ENCODE results near the gene PI4KB. TPM values are rescaled to one million over a fixed set of nuclear protein-coding genes. Genes with fewer than 3 reads are reported as not detected.

PI4KB gene
- total RNA-seq, 1 donor from 2014 or later: 65.0 TPM

DNA sequence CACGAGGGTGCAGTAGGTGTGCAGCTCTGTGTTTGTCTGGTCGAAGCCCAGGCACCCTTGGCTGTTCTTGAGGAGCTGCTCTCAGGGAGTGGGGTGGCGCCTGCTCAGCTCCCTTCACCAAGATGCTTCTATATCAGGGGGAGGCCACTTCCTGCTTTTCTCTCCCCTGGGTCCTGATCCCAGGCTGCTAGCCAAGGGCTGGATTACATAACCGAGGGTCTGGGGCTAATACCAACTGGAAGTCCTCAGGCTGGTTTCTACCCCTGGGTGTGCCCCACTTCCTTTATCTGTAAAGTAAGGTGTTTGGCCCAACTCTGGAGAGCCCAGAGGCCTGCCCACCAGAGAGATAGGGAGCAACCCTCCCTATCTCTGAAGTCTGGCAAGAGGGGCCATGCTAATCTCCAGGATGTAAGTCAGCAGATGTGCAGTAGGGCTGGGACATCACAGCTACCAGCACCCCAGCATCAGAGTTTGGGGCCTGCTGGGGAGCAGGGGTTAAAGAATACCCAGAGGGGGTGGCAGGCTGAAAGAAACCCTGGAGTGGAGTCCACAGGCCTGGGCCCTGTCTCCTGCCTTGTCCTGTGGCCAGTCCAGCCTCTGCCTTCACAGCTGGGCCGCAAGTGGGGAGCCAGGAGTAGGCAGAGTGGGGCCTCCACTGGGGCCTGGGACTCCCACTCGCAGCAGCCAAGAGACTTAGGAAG is 43.1 kb upstream of the PI4KB start:
- ATAC-seq: peak; percentile 45
- H3K4me3 ChIP-seq: peak overlapping the region; percentile 61
- intact Hi-C loops (cut with DNase I): no loop called here
- TF ChIP-seq, protein P1, sequence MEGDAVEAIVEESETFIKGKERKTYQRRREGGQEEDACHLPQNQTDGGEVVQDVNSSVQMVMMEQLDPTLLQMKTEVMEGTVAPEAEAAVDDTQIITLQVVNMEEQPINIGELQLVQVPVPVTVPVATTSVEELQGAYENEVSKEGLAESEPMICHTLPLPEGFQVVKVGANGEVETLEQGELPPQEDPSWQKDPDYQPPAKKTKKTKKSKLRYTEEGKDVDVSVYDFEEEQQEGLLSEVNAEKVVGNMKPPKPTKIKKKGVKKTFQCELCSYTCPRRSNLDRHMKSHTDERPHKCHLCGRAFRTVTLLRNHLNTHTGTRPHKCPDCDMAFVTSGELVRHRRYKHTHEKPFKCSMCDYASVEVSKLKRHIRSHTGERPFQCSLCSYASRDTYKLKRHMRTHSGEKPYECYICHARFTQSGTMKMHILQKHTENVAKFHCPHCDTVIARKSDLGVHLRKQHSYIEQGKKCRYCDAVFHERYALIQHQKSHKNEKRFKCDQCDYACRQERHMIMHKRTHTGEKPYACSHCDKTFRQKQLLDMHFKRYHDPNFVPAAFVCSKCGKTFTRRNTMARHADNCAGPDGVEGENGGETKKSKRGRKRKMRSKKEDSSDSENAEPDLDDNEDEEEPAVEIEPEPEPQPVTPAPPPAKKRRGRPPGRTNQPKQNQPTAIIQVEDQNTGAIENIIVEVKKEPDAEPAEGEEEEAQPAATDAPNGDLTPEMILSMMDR (IDR thresholded peaks at IDR 0.05): no peak
- peaks cover 31% of the 10 kb centered on the region for H3K4me1 ChIP-seq
- H3K27me3 ChIP-seq: no peaks in the 10 kb centered on the region
- H3K27ac ChIP-seq: peak overlapping the region; percentile 82
- DNase-seq: peak; percentile 76
- H3K9me3 ChIP-seq: no peaks in the 10 kb centered on the region
- H3K36me3 ChIP-seq: peaks cover 30% of the 10 kb centered on the region

DNA sequence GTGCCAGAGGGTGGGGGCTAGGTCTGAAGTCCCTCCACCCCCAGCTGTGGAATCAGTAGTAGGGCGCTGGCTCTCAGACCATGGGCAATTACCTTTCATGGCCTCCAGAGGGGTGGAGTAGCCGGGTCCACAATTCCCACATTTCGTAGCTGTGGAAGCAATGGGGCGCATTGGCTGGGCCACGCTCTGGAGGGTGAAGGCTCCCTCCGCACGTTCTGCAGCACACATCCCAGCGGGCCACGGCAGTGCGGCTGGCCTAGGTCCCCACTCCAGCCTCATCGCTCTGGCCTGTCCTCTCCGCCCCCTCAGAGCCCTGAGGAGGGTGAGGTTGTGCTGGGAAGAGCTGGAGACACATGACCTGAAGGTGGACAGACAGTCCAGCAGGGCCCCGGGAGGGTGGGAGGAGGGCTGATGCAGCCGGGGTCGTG is 42.4 kb upstream of the PI4KB start:
- ATAC-seq: no peak
- Histone ChIP-seq H3K9me3 (no peaks in the 10 kb centered on the region), H3K27me3 (no peaks in the 10 kb centered on the region), H3K27ac (peak overlapping the region; percentile 82), H3K4me3 (peak overlapping the region; percentile 61), H3K36me3 (peaks cover 38% of the 10 kb centered on the region), H3K4me1 (peaks cover 31% of the 10 kb centered on the region)
- DNase-seq: no peak
- intact Hi-C loops (cut with DNase I): no loop called here
- TF ChIP-seq, protein P1 (IDR thresholded peaks at IDR 0.05): no peak

DNA sequence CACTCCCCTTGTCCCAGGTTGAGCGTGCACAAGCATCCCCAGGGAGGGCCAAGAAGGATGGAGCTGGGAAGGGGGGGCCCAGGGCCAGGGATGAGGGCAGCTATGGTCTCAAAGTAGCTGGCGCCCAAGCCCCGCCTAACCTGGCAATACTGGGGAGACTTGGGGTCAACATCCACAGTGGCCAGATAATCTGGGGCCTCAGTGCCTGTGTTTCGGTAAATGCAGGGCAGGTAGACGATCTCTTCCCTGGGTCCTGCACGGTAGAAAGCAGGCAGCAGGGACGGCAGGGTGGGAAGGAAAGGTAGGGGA is 42.0 kb upstream of the PI4KB start:
- ATAC-seq (no peak), DNase-seq (no peak)
- Histone ChIP-seq H3K36me3 (peaks cover 41% of the 10 kb centered on the region), H3K4me3 (no peak overlapping the region), H3K9me3 (no peaks in the 10 kb centered on the region), H3K27me3 (no peaks in the 10 kb centered on the region), H3K4me1 (peaks cover 31% of the 10 kb centered on the region), H3K27ac (peak overlapping the region; percentile 82)
- TF ChIP-seq, protein P1 (IDR thresholded peaks at IDR 0.05): no peak
- intact Hi-C loops (cut with DNase I): no loop called here

DNA sequence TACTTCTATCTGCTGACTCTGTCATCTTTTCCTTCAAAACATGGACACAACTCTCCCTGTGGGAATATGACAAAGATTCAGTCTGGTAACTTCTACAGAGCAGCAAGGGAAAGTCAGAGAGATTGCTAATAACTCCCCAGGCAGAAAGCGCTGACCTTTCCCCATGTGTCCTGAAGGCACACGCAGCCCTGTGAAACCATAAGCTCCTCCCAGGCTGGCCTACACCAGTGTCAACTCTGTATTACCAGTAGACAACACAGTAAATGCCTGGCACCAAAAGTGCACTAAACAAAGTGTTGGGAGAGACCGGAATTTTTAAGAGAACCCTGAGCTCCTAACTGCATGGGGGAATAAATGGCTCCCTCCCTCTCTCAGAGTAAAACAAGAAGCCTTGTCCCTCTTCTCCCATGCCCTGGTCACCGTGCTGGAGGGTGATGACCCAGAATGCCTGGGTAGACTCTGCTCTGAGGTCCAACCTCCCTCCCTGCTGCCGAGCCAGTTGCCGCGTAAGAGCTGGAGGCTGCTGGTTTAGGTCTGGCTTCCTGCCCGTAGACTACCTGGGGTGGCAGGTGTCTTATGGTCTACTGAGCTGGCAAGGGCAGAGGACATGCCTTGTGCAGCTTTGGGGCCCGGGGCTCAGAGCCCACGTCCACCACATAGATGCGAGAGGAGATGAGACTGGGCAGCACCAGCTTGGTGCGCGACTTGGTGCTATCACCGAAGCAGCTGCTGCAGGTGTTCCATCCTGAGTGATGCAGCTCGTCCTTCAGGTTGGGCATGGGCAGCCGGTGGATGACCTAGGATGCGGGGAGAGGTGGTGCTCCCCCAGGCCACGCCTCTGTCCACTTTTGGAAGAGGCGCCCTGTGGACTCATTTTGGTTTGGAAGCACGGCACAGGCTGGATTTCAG is 41.4 kb upstream of the PI4KB start:
- DNase-seq: no peak
- Histone ChIP-seq H3K27ac (peak overlapping the region; percentile 82), H3K27me3 (no peaks in the 10 kb centered on the region), H3K4me1 (peaks cover 31% of the 10 kb centered on the region), H3K4me3 (no peak overlapping the region), H3K36me3 (peaks cover 45% of the 10 kb centered on the region), H3K9me3 (no peaks in the 10 kb centered on the region)
- TF ChIP-seq, protein P1 (IDR thresholded peaks at IDR 0.05): no peak
- intact Hi-C loops (cut with DNase I): no loop called here
- ATAC-seq: no peak

DNA sequence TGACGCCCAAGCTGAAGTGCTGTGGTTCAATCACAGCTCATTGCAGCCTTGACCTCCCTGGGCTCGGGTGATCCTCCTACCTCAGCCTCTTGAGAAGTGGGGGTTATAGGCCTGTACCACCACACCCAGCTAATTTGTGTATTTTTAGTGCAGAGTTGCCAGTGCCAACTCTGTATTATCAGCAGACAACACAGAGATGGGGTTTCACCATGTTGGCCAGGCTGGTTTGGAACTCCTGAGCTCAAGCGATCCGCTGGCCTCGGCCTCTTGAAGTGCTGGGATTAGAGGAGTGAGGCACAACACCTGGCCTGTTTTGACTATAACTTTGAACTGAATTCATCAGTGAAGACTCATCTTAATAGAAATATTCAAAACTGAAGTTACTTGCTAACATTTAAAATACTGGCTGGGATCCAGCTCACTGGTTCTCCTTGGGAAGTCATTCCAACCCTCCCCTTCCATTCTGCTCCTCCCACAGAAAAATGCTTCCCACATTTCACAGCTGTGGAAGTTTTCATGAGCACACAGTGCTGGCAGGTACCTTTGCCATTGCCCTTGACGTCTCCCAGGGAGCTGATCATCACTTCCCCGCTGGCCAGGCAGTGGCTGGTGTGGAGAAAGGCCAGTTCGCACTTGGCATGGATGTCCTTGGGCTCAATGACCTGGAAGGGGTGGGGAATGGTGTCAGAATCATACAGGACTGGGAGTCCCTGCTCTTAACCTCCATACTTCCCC is 40.6 kb upstream of the PI4KB start:
- H3K36me3 ChIP-seq: peaks cover 45% of the 10 kb centered on the region
- peaks cover 31% of the 10 kb centered on the region for H3K4me1 ChIP-seq
- no peak overlapping the region for H3K4me3 ChIP-seq
- no peaks in the 10 kb centered on the region for H3K27me3 ChIP-seq
- no peaks in the 10 kb centered on the region for H3K9me3 ChIP-seq
- intact Hi-C loops (cut with DNase I): no loop called here
- no peak for ATAC-seq
- TF ChIP-seq, protein P1 (IDR thresholded peaks at IDR 0.05): no peak
- H3K27ac ChIP-seq: no peak overlapping the region
- DNase-seq: no peak
